B cell (primary cell): ENCODE measurements around the gene NECAP2. TPM values are rescaled to one million over a fixed set of nuclear protein-coding genes. Genes with fewer than 3 reads are reported as not detected.

ENCODE experiments used
- ATAC-seq: fragments of 200-7000 bp; cut with Tn5 transposase; one replicate; pipeline ENCODE4 v1.10.0; 2021; ENCODE audit warnings: low read depth, mild to moderate bottlenecking, moderate number of reproducible peaks, moderate library complexity
- CTCF ChIA-PET: fragments of 350-600 bp; sonication (Branson Sonifier 250); formaldehyde crosslinking; loops from one replicate; lab custom pipeline; 2021; ENCODE audit warnings: antibody characterized with exemption, inconsistent platforms; lab: Charles Lee
- POLR2A ChIA-PET: fragments of 350-600 bp; sonication (Branson Sonifier 250); formaldehyde crosslinking; loops from one replicate; lab custom pipeline; 2021; ENCODE audit warnings: antibody characterized with exemption; lab: Charles Lee
- DNase-seq: peaks from one replicate; pipeline ENCODE4 v3.0.0; 2013
- H2AFZ ChIP-seq: 2 replicates; pipeline ENCODE4 v1.6.1; 2012; ENCODE audit warnings: mild to moderate bottlenecking, low read depth, low read length; ENCODE audit not compliant: insufficient read depth, poor library complexity, severe bottlenecking
- H3K27ac ChIP-seq, 2 donors: 1 replicate in 1 of 2; 2 replicates in 1 of 2; pipeline ENCODE4 v1.5.1; 2012 to 2013; ENCODE audit warnings: low read length in 2 of 2, mild to moderate bottlenecking in 2 of 2, moderate library complexity in 1 of 2
- H3K27me3 ChIP-seq, 4 experiments: fragments of 200-600 bp in 1 of 4; sonication (generic) in 1 of 4; replicated peaks in 1 of 4; 1 replicate in 2 of 4; 2 replicates in 2 of 4; pipeline versions ENCODE4 v1.6.1 to v1.7.0; 2013 to 2016; ENCODE audit warnings: low read length in 3 of 4, mild to moderate bottlenecking in 2 of 4, mixed read lengths in 1 of 4, moderate library complexity in 1 of 4; ENCODE audit not compliant: insufficient read depth in 4 of 4, control insufficient read depth in 3 of 4; ENCODE audit errors: control extremely low read depth in 1 of 4
- H3K36me3 ChIP-seq, 2 experiments: replicated peaks in 1 of 2; 1 replicate in 1 of 2; 2 replicates in 1 of 2; pipeline versions ENCODE4 v1.6.1 to v1.7.1; 2013; ENCODE audit warnings: low read length in 1 of 2; ENCODE audit not compliant: insufficient read depth in 2 of 2, control insufficient read depth in 1 of 2; ENCODE audit errors: control extremely low read depth in 1 of 2, extremely low read depth in 1 of 2
- H3K4me1 ChIP-seq, 2 donors: fragments of 200-600 bp in 1 of 2; sonication (generic) in 1 of 2; 1 replicate in 1 of 2; 2 replicates in 1 of 2; pipeline versions ENCODE4 v1.5.1 to v1.6.1; 2013 to 2017; ENCODE audit warnings: low read length in 2 of 2; ENCODE audit not compliant: control insufficient read depth in 2 of 2, insufficient read depth in 2 of 2
- H3K4me2 ChIP-seq: replicated peaks from 2 replicates; pipeline ENCODE3; 2012; ENCODE audit warnings: mild to moderate bottlenecking, low read depth, low read length; ENCODE audit not compliant: poor library complexity, severe bottlenecking
- H3K4me3 ChIP-seq, 5 experiments: fragments of 200-600 bp in 1 of 5; sonication (generic) in 1 of 5; 1 replicate in 3 of 5; 2 replicates in 2 of 5; pipeline versions ENCODE4 v1.5.1 to v1.7.0; 2011 to 2016; ENCODE audit warnings: low read length in 4 of 5, mild to moderate bottlenecking in 4 of 5, low read depth in 2 of 5, control low read depth in 1 of 5, moderate library complexity in 1 of 5; ENCODE audit not compliant: insufficient read depth in 1 of 5; ENCODE audit errors: control extremely low read depth in 1 of 5, extremely low read depth in 1 of 5
- H3K79me2 ChIP-seq: fragments of 200-600 bp; sonication (generic); one replicate; pipeline ENCODE4 v1.6.0; 2016; ENCODE audit warnings: low read length; ENCODE audit not compliant: control insufficient read depth, insufficient read depth
- H3K9ac ChIP-seq: fragments of 200-600 bp; sonication (generic); 2 replicates; pipeline ENCODE4 v1.6.1; 2017; ENCODE audit warnings: mild to moderate bottlenecking, low read length, moderate library complexity
- H3K9me3 ChIP-seq, 3 donors: one replicate each; pipeline versions ENCODE4 v1.6.1 to v1.7.1; 2013; ENCODE audit warnings: low read length in 2 of 3; ENCODE audit not compliant: control insufficient read depth in 2 of 3, insufficient read depth in 1 of 3; ENCODE audit errors: control extremely low read depth in 1 of 3
- H4K20me1 ChIP-seq: 2 replicates; pipeline ENCODE4 v1.6.0; 2012; ENCODE audit warnings: mild to moderate bottlenecking, low read length; ENCODE audit not compliant: insufficient read depth, control insufficient read depth, poor library complexity, severe bottlenecking
- H3K27ac Mint-ChIP-seq: one replicate; pipeline ENCODE4 v1.8.0; 2021; ENCODE audit warnings: mixed read lengths
- H3K27me3 Mint-ChIP-seq: one replicate; pipeline ENCODE4 v1.8.0; 2021; ENCODE audit warnings: mixed read lengths
- H3K4me1 Mint-ChIP-seq: one replicate; pipeline ENCODE4 v1.8.0; 2021; ENCODE audit warnings: mixed read lengths
- H3K4me3 Mint-ChIP-seq: one replicate; pipeline ENCODE4 v1.8.0; 2021; ENCODE audit warnings: mixed read lengths
- H3K9me3 Mint-ChIP-seq: one replicate; pipeline ENCODE4 v1.8.0; 2022; ENCODE audit warnings: mixed read lengths; ENCODE audit not compliant: insufficient read depth
- EZH2 ChIP-seq: IDR thresholded peaks from 2 replicates; pipeline ENCODE4 v1.6.1; 2012; ENCODE audit warnings: borderline replicate concordance, low read depth, mild to moderate bottlenecking, moderate library complexity, low read length; ENCODE audit not compliant: insufficient read depth, poor library complexity, severe bottlenecking
- WGBS: methylation state at CpG from one replicate; pipeline ENCODE4 v1.1.5; 2013; ENCODE audit warnings: missing lambda C conversion rate; ENCODE audit not compliant: insufficient coverage; 5-methylcytosine and 5-hydroxymethylcytosine counted together
- intact Hi-C: fragments of 100-400 bp; cut with micrococcal nuclease; formaldehyde crosslinking; loops from one replicate; pipeline ENCODE4 v1.10.0; 2022
- polyA plus RNA-seq: library from polyadenylated mRNA; depleted of rRNA; stranded (reverse); fragments of >200 nt; gene quantifications from 2 replicates; pipeline ENCODE4 v1.2.3, GENCODE V29; 2012
- total RNA-seq, 2 donors: library from RNA; stranded (reverse); fragments of 120-200 nt in 1 of 2; gene quantifications; 1 replicate in 1 of 2; 2 replicates in 1 of 2; pipeline versions ENCODE4 v1.2.3 to v1.2.4, GENCODE V29; 2013 to 2022
- TF ChIP-seq, protein P1 (sequence below): fragments of 200-600 bp; IDR thresholded peaks from one replicate; pipeline ENCODE4 v1.8.0; 2022; ENCODE audit warnings: antibody characterized with exemption, mild to moderate bottlenecking

Gene NECAP2
- total and polyA plus RNA-seq, 2 donors (not counting 1 experiment from before 2014, with no cell fraction given) = 77.3 to 81.5 TPM

DNA sequence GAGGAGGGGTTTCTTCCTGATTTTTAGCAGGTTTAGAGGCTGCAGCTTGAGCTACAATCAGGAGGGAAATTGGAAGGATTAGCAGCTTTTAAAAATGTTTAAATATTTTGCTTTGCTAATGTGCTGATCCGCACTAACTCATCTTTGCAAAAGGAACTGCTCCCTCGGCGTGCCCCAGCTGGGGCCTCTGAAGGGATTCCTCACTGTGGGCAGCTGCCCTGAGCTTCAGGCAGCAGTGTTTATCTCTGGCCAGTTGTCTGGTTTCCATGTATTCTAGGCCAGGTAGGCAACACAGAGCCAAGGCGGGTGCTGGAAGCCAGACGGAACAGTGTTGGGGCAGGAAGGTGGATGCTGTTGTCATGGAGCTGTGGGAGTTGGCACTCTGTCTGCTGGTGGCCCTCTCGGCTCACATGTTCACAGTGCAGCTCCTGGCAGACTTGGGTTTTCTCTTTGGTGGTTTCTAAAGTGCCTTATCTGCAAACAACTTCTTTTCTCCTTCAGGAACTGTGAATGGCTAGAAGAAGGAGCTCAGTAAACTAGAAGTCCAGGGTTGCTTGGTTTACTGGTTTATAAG is 18.9 kb downstream of the NECAP2 start:
- WGBS = 97% methylated on average over 6 of the region's 6 CpGs
- TF ChIP-seq, protein P1, sequence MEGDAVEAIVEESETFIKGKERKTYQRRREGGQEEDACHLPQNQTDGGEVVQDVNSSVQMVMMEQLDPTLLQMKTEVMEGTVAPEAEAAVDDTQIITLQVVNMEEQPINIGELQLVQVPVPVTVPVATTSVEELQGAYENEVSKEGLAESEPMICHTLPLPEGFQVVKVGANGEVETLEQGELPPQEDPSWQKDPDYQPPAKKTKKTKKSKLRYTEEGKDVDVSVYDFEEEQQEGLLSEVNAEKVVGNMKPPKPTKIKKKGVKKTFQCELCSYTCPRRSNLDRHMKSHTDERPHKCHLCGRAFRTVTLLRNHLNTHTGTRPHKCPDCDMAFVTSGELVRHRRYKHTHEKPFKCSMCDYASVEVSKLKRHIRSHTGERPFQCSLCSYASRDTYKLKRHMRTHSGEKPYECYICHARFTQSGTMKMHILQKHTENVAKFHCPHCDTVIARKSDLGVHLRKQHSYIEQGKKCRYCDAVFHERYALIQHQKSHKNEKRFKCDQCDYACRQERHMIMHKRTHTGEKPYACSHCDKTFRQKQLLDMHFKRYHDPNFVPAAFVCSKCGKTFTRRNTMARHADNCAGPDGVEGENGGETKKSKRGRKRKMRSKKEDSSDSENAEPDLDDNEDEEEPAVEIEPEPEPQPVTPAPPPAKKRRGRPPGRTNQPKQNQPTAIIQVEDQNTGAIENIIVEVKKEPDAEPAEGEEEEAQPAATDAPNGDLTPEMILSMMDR = no peak
- Mint-ChIP-seq H3K27me3 (no peaks in the 10 kb centered on the region), H3K4me1 (no peaks in the 10 kb centered on the region), H3K9me3 (no peaks in the 10 kb centered on the region), H3K27ac (no peak overlapping the region), H3K4me3 (no peak overlapping the region)
- POLR2A ChIA-PET = no interaction called here
- no peak overlapping the region for H3K9ac ChIP-seq
- intact Hi-C loops = no loop called here
- H2AFZ ChIP-seq = no peak overlapping the region
- H3K27ac ChIP-seq = no peak overlapping the region
- no peak overlapping the region for H3K4me3 ChIP-seq
- no peaks in the 10 kb centered on the region for H3K27me3 ChIP-seq
- DNase-seq = no peak
- H3K9me3 ChIP-seq = no peaks in the 10 kb centered on the region
- peaks cover 10% of the 10 kb centered on the region for H4K20me1 ChIP-seq
- peaks cover 4% of the 10 kb centered on the region for H3K79me2 ChIP-seq
- peaks cover 22 to 66% of the 10 kb centered on the region in 2 experiments for H3K36me3 ChIP-seq
- no peaks in the 10 kb centered on the region for H3K4me1 ChIP-seq
- CTCF ChIA-PET = no interaction called here
- no peak for ATAC-seq
- H3K4me2 ChIP-seq = no peak overlapping the region

DNA sequence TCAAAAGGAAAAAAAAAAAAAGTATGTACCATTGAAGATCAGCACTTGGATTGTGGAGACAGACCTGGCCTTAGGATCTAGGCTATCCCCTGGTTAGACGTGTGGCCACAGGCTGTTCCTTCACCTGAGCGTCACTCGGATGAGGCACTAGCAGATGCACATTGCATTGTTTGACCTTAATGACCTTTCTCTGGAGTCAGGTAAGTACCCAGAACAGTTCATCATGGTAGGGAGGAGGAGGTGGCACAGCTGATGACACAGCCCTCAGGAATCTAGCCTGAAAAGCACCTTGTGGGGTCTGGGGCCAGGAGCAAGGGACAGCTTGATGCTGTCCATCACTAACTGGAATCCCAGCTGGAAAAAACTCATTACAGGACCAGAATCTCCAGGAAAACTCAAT is 21.2 kb downstream of the NECAP2 start:
- no peaks in the 10 kb centered on the region for H3K27me3 Mint-ChIP-seq
- no peak for DNase-seq
- no peaks in the 10 kb centered on the region for H4K20me1 ChIP-seq
- H3K79me2 ChIP-seq = no peaks in the 10 kb centered on the region
- H3K27ac Mint-ChIP-seq = no peak overlapping the region
- TF ChIP-seq, protein P1 = no peak
- TF ChIP-seq EZH2 = no peak
- H3K4me3 Mint-ChIP-seq = no peak overlapping the region
- H3K9me3 Mint-ChIP-seq = no peaks in the 10 kb centered on the region
- ATAC-seq = no peak
- WGBS = 100% methylated on average over 1 of the region's 3 CpGs
- POLR2A ChIA-PET = interaction anchor here (0.6 kb wide), 1 partner anchor 869 kb away, joined by 7 read pairs; no protein-coding TSS in a partner anchor
- H2AFZ ChIP-seq = no peak overlapping the region
- H3K27me3 ChIP-seq = no peaks in the 10 kb centered on the region
- intact Hi-C loops = no loop called here
- CTCF ChIA-PET = interaction anchor here (0.7 to 1.2 kb wide), 3 partner anchors 22 to 591 kb away, joined by 3 to 4 read pairs (median 3); partner anchors contain the start of gene NECAP2
- no peak overlapping the region for H3K4me2 ChIP-seq
- H3K36me3 ChIP-seq = peaks cover 23 to 48% of the 10 kb centered on the region in 2 experiments
- H3K4me1 Mint-ChIP-seq = no peaks in the 10 kb centered on the region
- H3K9ac ChIP-seq = no peak overlapping the region
- no peaks in the 10 kb centered on the region for H3K9me3 ChIP-seq
- no peaks in the 10 kb centered on the region for H3K4me1 ChIP-seq
- H3K27ac ChIP-seq = no peak overlapping the region
- no peak overlapping the region for H3K4me3 ChIP-seq
